Activated naive CD8-positive, alpha-beta T cell treated with anti-CD3 and anti-CD28 coated beads, Interleukin-2, amount 50 U/mL, for 16 hours (primary cell): Measurements from ENCODE around the gene USP54.

ENCODE experiments used
- DNase-seq: peaks from one replicate; pipeline ENCODE4 v3.0.0-alpha.2; 2020; ENCODE audit warnings: low read depth, low spot score

The USP54 gene

DNA sequence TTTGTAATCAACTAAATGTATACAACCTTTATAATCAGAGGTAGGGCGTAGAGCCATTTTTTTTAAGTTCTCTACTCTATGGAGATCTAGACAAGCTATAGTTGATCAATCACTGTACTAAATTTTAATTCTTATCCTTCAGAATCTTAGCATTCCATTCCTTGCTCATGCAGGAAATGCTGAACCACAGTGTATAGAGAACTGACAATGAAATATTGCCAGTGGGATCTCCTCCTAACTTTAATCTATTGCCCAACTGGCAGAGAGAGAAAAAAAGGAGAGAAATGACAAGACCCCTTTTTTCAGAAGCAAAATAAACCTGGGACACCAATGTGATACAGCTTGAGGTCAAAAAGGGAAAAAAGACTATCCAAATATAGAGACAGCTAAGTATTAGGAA is 68.9 kb downstream of the USP54 start:
- no peak for DNase-seq

GRCh38 chr10:73519336-73519735 is 71.8 kb downstream of the USP54 start:
- DNase-seq = no peak

DNA sequence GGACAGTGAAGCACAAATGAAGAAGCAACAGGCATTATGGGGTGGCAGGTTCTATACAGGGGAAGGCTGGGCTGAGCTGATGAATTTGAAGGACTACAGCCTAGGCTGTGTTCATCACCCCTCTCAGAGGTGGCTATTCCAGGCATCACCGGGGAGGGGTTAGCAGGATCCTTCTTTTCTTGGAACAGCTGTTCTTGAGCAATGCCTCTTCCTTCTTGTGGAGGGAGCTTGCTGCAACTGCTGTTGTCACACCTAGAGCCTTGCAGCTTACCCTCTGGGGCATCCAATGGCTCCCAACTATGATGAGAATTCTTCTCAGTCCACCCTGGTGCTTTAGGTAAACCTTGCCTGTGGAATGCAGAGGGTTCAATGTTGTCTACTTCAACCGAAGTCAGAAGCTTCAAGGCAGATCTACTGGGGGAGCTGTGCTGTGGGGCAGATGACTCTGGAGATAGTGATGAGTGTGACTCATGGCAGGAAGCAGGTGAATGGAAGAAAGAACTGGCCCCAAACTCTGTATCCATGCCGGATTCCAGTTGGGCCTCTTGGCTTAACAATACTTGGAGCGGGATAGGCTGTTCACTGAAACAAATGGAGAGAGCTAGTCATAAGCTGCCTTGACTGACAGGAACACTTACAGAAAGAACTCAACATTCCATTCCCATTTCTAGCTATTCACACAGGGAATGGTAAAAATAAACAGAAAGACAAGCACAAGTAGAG is 73.8 kb downstream of the USP54 start:
- DNase-seq = no peak

GRCh38 chr10:73512207-73512743 is 78.9 kb downstream of the USP54 start:
- DNase-seq = no peak

DNA sequence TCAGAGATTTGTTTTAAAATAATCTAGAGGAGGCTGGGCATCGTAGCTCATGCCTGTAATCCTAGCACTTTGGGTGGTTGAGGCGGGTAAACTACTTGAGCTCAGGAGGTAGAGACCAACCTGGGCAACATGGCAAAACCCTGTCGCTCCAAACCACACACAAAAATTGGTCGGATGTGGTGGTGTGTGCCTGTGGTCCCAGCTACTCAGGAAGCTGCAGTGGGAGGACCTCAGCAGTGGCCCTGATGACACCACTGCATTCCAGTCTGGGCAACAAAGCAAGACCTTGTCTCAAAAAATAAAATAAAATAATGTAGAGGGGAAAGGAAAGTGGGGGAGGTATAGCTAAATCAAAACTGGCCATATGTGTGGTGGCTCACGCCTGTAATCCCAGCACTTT is 81.4 kb downstream of the USP54 start:
- no peak for DNase-seq

DNA sequence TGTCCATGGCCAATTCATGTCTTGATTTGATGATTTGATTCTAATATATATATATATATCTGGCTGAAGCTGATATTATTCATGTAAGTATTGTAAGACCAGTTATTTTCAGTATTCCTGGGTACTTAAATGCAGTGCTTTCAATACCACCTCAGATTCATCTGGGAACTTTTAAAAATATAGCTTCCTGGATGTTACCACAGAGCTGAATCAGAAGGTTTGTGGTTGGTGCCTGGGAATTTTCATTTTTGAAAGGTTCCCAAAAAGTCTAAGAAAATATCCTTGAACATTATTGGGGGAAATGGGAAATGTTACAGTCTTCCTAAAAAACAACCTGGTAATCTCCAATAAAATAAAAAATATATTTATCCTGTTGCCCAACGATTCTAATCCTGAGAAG is 84.7 kb downstream of the USP54 start:
- DNase-seq = no peak

DNA sequence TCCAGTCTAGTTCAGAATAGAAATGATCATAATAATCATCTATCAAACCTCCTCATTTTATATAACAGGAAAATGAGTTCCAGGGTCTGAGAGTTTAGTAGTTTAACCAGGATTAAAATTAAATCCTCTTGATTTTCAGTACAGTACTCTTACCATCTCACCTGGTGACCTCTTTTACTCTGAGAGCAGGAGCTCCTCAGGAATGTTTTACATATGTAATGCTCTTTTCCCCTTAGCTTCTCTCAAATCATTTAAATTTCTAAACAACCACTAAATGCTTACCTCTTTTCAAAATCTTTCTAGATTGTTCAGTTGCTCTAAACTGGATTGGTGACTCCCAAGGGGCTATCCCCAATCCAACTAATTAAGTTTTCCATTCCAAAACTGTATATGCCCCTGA is 85.1 kb downstream of the USP54 start:
- DNase-seq = no peak

DNA sequence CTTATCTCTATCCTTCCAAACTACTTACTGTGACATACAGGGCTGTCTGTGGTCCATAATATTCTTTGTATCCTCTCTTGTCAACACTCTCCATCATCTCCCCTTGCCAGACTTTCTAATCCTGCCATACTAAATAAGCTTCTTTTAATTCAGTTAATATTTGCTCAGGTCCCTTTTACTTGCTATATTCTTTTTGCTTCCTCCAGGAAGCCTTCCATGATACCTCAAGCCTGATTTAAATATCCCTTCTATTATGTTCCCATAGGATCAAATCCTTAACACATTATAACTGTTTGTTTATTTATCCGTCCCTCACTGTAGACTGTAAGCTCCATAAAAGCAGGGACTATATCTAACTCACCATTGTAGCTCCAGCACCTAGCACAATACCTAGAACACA is 88.1 kb downstream of the USP54 start:
- no peak for DNase-seq

DNA sequence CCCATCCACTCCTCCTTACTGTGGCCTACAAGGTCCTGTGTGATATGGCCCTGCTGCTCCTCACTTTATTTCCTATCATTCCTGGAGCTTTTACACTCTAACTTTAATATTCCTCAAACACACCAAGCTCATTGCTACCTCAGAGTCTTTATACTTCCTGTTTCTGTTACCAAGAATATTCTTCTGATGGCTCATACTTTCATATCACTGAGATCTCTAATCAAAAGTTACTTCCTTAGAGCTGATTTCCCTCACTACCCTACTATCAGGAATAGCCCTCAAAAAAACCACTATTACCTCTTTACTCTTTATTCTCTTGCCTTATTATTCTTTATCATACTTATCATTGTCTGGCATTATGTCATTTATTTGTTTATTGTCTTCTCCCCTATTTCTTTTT is 89.5 kb downstream of the USP54 start:
- DNase-seq = no peak

GRCh38 chr10:73497623-73498022 is 93.5 kb downstream of the USP54 start:
- no peak for DNase-seq

DNA sequence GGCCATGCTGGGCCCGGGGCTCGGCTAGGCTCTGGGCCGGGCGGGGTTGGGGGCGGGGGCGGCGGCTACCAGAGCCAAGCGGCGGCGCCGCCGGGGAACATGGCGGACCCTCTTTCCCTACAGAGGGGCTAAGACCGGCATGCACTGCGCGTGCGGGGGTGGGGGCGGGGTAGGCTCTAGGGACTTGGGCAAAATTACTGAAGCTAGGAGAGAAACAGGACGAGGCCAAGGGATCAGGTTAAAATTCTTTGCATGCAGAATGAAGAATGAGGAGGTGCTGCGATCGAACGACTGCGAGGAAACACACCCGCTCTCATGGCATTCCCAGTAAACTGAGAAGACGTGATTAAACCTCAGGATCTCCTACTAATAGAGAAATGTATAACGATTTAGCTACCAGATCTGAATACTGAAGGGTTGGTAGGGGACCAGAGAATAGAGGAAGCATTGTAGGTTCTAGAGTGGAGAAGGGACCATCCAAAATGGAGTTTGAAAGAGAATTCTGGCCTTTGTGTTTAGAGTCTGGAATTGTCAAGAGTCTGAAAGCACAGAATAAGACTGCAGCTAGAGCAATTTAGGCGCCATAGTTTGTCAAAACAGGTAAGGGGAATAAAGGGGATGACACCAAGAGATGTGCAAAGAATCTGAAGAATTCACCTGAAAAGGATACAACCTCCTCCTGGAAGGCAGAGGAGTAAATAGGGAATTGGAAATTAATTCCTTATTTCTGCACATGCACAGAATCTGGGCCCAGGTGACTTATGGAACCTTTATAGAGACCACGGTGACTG is 95.1 kb downstream of the USP54 start, which contains the start of gene PPP3CB:
TSS of gene PPP3CB (minus strand) at position 141 of the 791 bp plus-strand sequence. CDS start at position 6, 135 bp downstream.
- DNase-seq = peak; percentile 78

DNA sequence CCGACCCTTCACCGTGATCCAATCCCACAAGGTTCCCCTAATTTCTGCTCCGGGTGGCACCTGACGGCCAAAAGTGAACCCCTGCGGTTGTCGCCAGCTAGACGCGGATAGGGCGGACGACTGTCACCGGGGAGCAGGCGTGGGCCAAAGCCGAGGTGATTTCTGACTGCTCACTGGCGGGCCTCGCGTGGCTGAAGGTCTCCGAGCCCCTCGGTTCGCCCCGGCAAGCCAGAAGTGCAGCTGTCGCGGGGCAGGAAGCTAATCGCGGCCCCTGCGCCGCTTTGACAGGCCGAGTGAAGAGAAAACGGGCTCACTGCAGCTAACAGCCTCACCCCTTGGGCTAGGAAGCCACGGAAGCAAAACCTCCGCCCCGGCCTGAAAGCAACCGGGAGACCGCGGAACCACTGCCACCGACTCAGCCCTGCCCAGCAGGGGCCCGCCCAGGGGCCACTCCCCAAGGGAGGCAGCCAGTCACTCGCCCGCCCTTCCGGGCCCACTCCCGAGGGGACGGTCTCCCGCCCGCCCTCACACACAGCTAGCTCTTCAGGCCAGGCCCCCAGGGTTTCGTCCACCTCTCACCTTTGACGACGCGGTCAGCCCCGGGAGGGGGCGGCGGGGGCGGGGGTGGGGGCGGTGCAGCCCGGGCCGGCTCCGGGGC is 95.8 kb downstream of the USP54 start:
- peak; percentile 51 for DNase-seq

- DNase-seq = no peak
Observed at GRCh38 chr10:73494877-73495225, 96.3 kb downstream of the USP54 start.

- no peak for DNase-seq
Observed at GRCh38 chr10:73494213-73494612, 96.9 kb downstream of the USP54 start.

GRCh38 chr10:73493781-73494180 is 97.4 kb downstream of the USP54 start:
- no peak for DNase-seq

- DNase-seq = no peak
Observed at GRCh38 chr10:73486601-73487000, 104.5 kb downstream of the USP54 start.

GRCh38 chr10:73485320-73485719 is 105.8 kb downstream of the USP54 start:
- DNase-seq = no peak

GRCh38 chr10:73480158-73480557 is 111.0 kb downstream of the USP54 start:
- no peak for DNase-seq

- DNase-seq = no peak
Observed at GRCh38 chr10:73478636-73479035, 112.5 kb downstream of the USP54 start.

DNA sequence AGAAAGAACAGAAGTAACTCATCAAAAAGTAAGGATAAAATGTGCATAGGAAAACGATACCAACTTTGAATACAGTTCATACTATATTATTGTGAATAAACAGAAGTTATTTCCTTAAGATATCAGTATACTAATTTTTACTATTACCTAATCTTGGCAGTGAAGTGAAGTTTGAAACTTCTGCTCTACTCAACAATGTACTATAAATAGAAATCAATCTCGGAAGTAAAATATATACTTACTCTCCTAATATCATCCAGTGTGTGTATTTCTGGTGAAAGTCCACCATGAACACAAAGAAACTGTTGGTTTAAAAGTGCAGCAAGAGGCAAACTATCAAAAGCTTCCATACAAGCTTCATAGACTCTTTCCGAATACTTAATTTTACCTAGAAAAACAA is 119.9 kb downstream of the USP54 start:
- no peak for DNase-seq

DNA sequence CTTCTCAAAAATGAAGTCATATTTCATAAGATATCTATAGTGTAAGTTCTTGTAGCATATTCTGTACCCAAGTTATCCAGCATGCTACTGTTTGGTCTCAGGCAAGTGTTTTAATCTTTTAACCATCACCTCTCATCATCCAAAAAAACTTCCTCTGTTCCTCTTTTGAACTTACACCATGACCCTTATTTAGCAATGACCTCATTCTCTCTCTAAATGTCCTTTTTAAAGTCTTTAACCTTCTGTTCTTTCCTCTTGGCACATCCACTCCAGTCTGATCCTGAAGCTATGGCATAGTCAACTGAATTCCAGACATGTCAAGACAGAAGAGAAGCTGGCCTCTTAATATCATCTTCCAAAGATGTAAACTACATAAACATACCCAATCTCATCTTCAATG is 121.6 kb downstream of the USP54 start:
- no peak for DNase-seq

DNA sequence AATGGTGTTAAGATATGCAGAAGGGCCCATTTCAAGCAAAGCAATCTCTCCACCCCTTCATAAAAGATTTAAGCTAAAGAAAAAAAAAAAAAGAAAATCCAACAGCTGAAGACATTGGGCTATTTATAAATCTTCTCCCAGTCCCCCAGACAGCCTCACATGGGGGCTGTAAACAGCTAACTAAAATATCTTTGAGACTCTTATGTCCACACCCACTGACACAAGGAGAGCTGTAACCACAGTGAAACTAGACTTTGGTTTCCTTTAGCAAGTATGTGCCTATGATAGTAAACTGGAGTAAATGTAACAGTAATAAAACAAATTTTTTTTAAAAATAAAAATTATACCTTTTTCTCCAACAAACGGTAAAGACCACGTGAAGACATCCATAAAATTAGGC is 123.9 kb downstream of the USP54 start:
- DNase-seq = no peak
